Stomach (tissue), 4 donors: Measurements from ENCODE around the gene EIF4G1.

Source experiments
- CTCF ChIP-seq, 7 experiments: fragments of 450-650 bp in 4 of 7; fragments of 200-600 bp in 3 of 7; sonication (generic) in 3 of 7; IDR thresholded peaks; one replicate each; pipeline ENCODE4 v1.5.1; 2016 to 2019; ENCODE audit warnings: antibody characterized with exemption in 7 of 7, control low read depth in 2 of 7, mild to moderate bottlenecking in 1 of 7
- POLR2A ChIP-seq, 4 donors: fragments of 450-650 bp; IDR thresholded peaks; one replicate each; pipeline ENCODE4 v1.6.1; 2016; ENCODE audit warnings: antibody characterized with exemption in 4 of 4, control low read depth in 2 of 4, mild to moderate bottlenecking in 1 of 4, moderate library complexity in 1 of 4

GRCh38 chr3:184384342-184384741 is 69.9 kb downstream of the EIF4G1 start:
- TF ChIP-seq CTCF (IDR thresholded peaks at IDR 0.05): no peak
- no peak for TF ChIP-seq POLR2A (IDR thresholded peaks at IDR 0.05)
